Lung (tissue), 12 donors: ENCODE measurements around the gene NKD2. TPM values are rescaled to one million over a fixed set of nuclear protein-coding genes. Genes with fewer than 3 reads are reported as not detected.
"Not testable (repeated sequence)": the region's sequence is repeated elsewhere in the genome, so short reads cannot be mapped to it uniquely, and the experiment has no call there.

Source experiments
- ATAC-seq: fragments of 200-7000 bp; cut with Tn5 transposase; one replicate; pipeline ENCODE4 v1.9.1; 2020; ENCODE audit warnings: moderate number of reproducible peaks; ENCODE audit not compliant: insufficient read depth, low FRiP score
- DNase-seq, 3 donors: peaks; one replicate each; pipeline ENCODE4 v3.0.0-alpha.2; 2013 to 2017
- H3K27ac ChIP-seq, 2 donors: one replicate each; pipeline ENCODE4 v1.5.1; 2013; ENCODE audit warnings: mild to moderate bottlenecking in 2 of 2, moderate library complexity in 2 of 2, control low read depth in 1 of 2, inconsistent platforms in 1 of 2, low read depth in 1 of 2, low read length in 1 of 2
- H3K27me3 ChIP-seq, 3 donors: one replicate each; pipeline ENCODE4 v1.5.1; 2013; ENCODE audit warnings: low read length in 2 of 3; ENCODE audit not compliant: control insufficient read depth in 3 of 3, insufficient read depth in 3 of 3
- H3K36me3 ChIP-seq, 4 donors: one replicate each; pipeline ENCODE4 v1.5.1; 2013; ENCODE audit warnings: low read length in 4 of 4, mild to moderate bottlenecking in 1 of 4, moderate library complexity in 1 of 4; ENCODE audit not compliant: control insufficient read depth in 4 of 4, insufficient read depth in 4 of 4
- H3K4me1 ChIP-seq, 5 donors: one replicate each; pipeline ENCODE4 v1.5.1; 2013; ENCODE audit warnings: low read length in 5 of 5, mild to moderate bottlenecking in 2 of 5, moderate library complexity in 1 of 5; ENCODE audit not compliant: control insufficient read depth in 5 of 5, insufficient read depth in 5 of 5
- H3K4me3 ChIP-seq: one replicate; pipeline ENCODE4 v1.5.1; 2013; ENCODE audit warnings: mild to moderate bottlenecking, control low read depth, moderate library complexity
- H3K9ac ChIP-seq, 2 donors: one replicate each; pipeline ENCODE4 v1.5.1; 2013; ENCODE audit warnings: low read length in 2 of 2, control low read depth in 1 of 2; ENCODE audit not compliant: insufficient read depth in 1 of 2
- H3K9me3 ChIP-seq, 4 donors: one replicate each; pipeline ENCODE4 v1.5.1; 2013; ENCODE audit warnings: low read length in 3 of 4, mild to moderate bottlenecking in 1 of 4, moderate library complexity in 1 of 4; ENCODE audit not compliant: control insufficient read depth in 4 of 4, insufficient read depth in 3 of 4
- CTCF ChIP-seq: IDR thresholded peaks from 2 replicates; pipeline ENCODE4 v1.5.1; 2012; ENCODE audit warnings: mild to moderate bottlenecking; ENCODE audit errors: control extremely low read depth, extremely low read depth
- WGBS, 2 donors: extraction: QIAGEN DNeasy Blood & Tissue Kit; methylation state at CpG; one replicate each; pipeline ENCODE4 v1.1.7; 2013; 5-methylcytosine and 5-hydroxymethylcytosine counted together
- polyA plus RNA-seq, 2 donors: library from polyadenylated mRNA; stranded (reverse); fragments of 200-250 nt; gene quantifications; one replicate each; pipeline ENCODE4 v1.2.1, GENCODE V29; 2013
- total RNA-seq, 2 donors: library from RNA; depleted of rRNA in 1 of 2; stranded (reverse); fragments of >200 nt in 1 of 2; gene quantifications; one replicate each; pipeline ENCODE4 v1.2.1, GENCODE V29; 2014 to 2021
- donor health status: control.
- donor health status: control.
- donor health status: Bipolar disorder and iron deficiency.
- donor health status: healthy.
- donor health status: DM: yes; HTN: yes; CAD: no.

NKD2 gene
- total and polyA plus RNA-seq, 4 donors: 9.9 to 88.0 (median 48.4) TPM

- no peak for ATAC-seq
- DNase-seq: no peak
- Histone ChIP-seq H3K27ac (no peak overlapping the region), H3K36me3 (peaks cover 0 to 79% (median 7%) of the 10 kb centered on the region in 4 donors), H3K27me3 (no peaks in the 10 kb centered on the region), H3K9me3 (no peaks in the 10 kb centered on the region), H3K9ac (no peak overlapping the region), H3K4me1 (peaks cover 0 to 7% (median 0%) of the 10 kb centered on the region in 5 donors), H3K4me3 (no peak overlapping the region)
- 94 to 96% methylated on average over 26 of the region's 26 CpGs for WGBS, 2 donors
- TF ChIP-seq CTCF: no peak
These were observed 72.9 kb downstream of the NKD2 start for GRCh38 chr5:1081519-1081918.

- DNase-seq, H3K4me3 ChIP-seq: not testable (repeated sequence)
- peaks cover 3 to 78% (median 13%) of the 10 kb centered on the region in 4 donors for H3K36me3 ChIP-seq
These were observed 74.4 kb downstream of the NKD2 start for GRCh38 chr5:1083026-1083425.

GRCh38 chr5:1083823-1084605 lies 75.4 kb downstream of the NKD2 start:
- Histone ChIP-seq H3K36me3 (peaks cover 3 to 77% (median 17%) of the 10 kb centered on the region in 4 donors), H3K9ac (no peak overlapping the region), H3K9me3 (no peaks in the 10 kb centered on the region), H3K27me3 (no peaks in the 10 kb centered on the region), H3K27ac (no peak overlapping the region), H3K4me3 (no peak overlapping the region), H3K4me1 (peaks cover 0 to 7% (median 0%) of the 10 kb centered on the region in 5 donors)
- TF ChIP-seq CTCF: no peak
- ATAC-seq (no peak), DNase-seq (no peak)
- 94 to 95% methylated on average over 57 of the region's 57 CpGs for WGBS, 2 donors

More at GRCh38 chr5:1083026-1083425, 74.4 kb downstream of the NKD2 start:
- H3K27ac ChIP-seq, ATAC-seq, H3K9me3 ChIP-seq, H3K9ac ChIP-seq, H3K4me1 ChIP-seq, H3K27me3 ChIP-seq: not testable (repeated sequence)
- WGBS, 2 donors: 86 to 90% methylated on average over 15 of the region's 15 CpGs

GRCh38 chr5:1085391-1085790 lies 76.8 kb downstream of the NKD2 start:
- 96 to 98% methylated on average over 39 of the region's 39 CpGs for WGBS, 2 donors
- no peak overlapping the region for H3K9ac ChIP-seq
- TF ChIP-seq CTCF: no peak
- no peak for DNase-seq
- peaks cover 0 to 8% (median 4%) of the 10 kb centered on the region in 5 donors for H3K4me1 ChIP-seq
- H3K27me3 ChIP-seq: no peaks in the 10 kb centered on the region
- no peaks in the 10 kb centered on the region for H3K9me3 ChIP-seq
- ATAC-seq: no peak
- no peak overlapping the region for H3K4me3 ChIP-seq
- no peak overlapping the region for H3K27ac ChIP-seq
- H3K36me3 ChIP-seq: peaks cover 3 to 69% (median 17%) of the 10 kb centered on the region in 4 donors
